PFSK-1 (cell line): Measurements from ENCODE around the gene SIRT3.

Experiments used
- FOXP2 ChIP-seq: optimal IDR thresholded peaks from 2 replicates; pipeline ENCODE3; 2011; ENCODE audit warnings: borderline replicate concordance, control low read depth, inconsistent platforms; ENCODE audit not compliant: insufficient read depth; ENCODE audit errors: extremely low read length, extremely low read depth
- POLR2AphosphoS5 ChIP-seq: IDR thresholded peaks from 2 replicates; pipeline ENCODE4 v1.6.1; 2012; ENCODE audit warnings: low read depth, mild to moderate bottlenecking, control low read depth, low read length, moderate library complexity
- REST ChIP-seq, 2 experiments: IDR thresholded peaks; 2 replicates each; pipeline versions ENCODE4 v1.6.1 to v1.8.0; 2011 to 2012; ENCODE audit warnings: low read depth in 2 of 2, low read length in 2 of 2, control low read depth in 1 of 2, inconsistent platforms in 1 of 2, mild to moderate bottlenecking in 1 of 2, moderate library complexity in 1 of 2; ENCODE audit not compliant: insufficient read depth in 1 of 2
- SIN3A ChIP-seq: IDR thresholded peaks from 2 replicates; pipeline ENCODE4 v1.6.1; 2012; ENCODE audit warnings: mild to moderate bottlenecking, low read length, moderate library complexity, borderline replicate concordance; ENCODE audit not compliant: insufficient read depth
- TAF1 ChIP-seq: IDR thresholded peaks from 2 replicates; pipeline ENCODE4 v1.6.1; 2012; ENCODE audit warnings: low read length, control low read depth, borderline replicate concordance; ENCODE audit not compliant: insufficient read depth

SIRT3 gene

DNA sequence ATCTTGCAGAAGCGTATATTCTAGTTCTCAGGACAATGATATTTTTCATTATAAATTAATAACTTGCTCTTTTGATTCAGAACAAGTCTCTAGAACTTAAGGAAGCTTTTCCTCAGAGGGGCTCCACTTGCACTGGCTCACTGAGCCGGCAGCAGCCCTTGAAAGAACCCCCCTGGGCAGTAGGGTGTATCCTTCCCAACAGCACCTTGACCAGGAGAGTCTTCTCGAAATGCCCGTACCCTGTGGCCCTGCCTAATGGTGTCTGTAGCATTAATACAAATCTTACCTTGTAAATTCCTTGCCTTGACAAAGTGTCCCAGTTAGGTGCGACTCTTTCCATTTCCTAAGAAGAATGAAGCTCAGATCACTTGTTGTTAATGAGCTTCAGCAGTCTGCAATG lies 14.1 kb upstream of the SIRT3 start:
- no peak for TF ChIP-seq POLR2AphosphoS5
- TF ChIP-seq SIN3A: no peak
- no peak for TF ChIP-seq REST (IDR thresholded peaks at IDR 0.05; ENCODE audit: insufficient read depth in 1 of 2, low read depth in 2 of 2, low read length in 2 of 2)
- no peak for TF ChIP-seq FOXP2
- TF ChIP-seq TAF1: no peak

DNA sequence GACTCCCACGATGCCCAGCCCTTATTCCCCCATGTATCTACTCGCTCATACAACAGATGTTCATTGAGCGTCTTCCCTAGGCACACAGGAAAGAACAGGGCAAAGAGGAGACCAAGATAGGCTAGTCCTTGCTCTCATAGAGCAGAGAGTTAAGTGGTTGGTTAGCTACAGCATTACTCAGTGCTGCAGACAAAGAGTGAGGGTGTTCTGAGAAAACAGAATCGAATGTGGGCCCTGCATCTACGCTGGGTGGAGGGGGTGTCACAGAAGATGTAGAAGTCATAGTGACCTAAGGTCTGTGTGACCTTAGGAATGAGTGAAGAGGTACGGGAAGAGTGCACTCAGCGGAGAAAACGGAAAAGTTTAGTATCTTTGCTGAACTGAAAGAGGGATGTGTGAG lies 12.9 kb upstream of the SIRT3 start:
- TF ChIP-seq POLR2AphosphoS5 (no peak; the same call in 1 of the 2 replicates), FOXP2 (no peak), SIN3A (no peak), REST (IDR thresholded peaks at IDR 0.05; ENCODE audit: insufficient read depth in 1 of 2, low read depth in 2 of 2, low read length in 2 of 2) (no peak), TAF1 (no peak)

GRCh38 chr11:244376-244775 lies 8.2 kb upstream of the SIRT3 start:
- TF ChIP-seq TAF1 (no peak), REST (IDR thresholded peaks at IDR 0.05; ENCODE audit: insufficient read depth in 1 of 2, low read depth in 2 of 2, low read length in 2 of 2) (no peak), FOXP2 (no peak)

DNA sequence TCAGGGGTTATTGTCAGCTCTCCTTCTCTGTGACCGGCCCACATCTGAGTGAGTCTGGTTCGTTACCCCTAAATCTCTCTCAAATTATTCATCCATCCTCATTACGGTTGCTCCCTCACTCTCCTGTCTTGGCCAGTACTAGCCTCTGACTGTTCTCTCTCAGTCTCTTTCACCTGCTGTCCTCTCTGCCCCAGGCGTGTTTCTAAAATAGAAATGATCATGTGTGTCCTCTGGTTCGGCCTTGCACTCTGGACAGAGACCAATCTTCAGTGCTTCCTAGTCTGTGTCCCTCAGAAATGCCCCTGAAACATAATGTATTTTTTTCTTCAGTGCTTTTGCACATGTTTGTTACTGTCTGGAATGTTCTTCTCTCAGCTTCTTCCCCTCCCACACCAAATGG lies 5.5 kb upstream of the SIRT3 start:
- TF ChIP-seq FOXP2 (no peak), POLR2AphosphoS5 (no peak; the same call in 1 of the 2 replicates), REST (IDR thresholded peaks at IDR 0.05; ENCODE audit: insufficient read depth in 1 of 2, low read depth in 2 of 2, low read length in 2 of 2) (no peak), TAF1 (no peak)

DNA sequence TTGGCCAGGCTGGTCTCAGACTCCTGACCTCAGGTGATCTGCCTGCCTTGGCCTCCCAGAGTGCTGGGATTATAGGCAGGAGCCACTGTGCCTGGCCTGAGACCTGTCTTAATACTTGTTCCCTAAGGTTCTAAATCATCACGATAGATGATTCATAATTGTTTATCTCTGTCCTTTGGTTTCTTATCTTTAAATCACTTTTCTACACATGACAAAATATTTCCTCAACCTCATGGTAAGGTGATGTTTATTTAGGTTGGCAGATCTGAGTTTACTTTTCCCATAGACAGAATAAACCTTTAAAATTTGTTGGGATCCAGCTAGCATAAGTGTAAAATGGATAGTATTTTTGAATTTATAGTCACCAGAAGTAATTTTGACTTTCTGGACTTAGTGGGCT lies 4.2 kb upstream of the SIRT3 start:
- TF ChIP-seq REST (IDR thresholded peaks at IDR 0.05; ENCODE audit: insufficient read depth in 1 of 2, low read depth in 2 of 2, low read length in 2 of 2): no peak
- TF ChIP-seq SIN3A: no peak
- no peak for TF ChIP-seq TAF1
- TF ChIP-seq POLR2AphosphoS5: no peak
- TF ChIP-seq FOXP2: no peak
